Measurements from ENCODE around the gene PTGIS.
"Not testable (repeated sequence)": the region's sequence is repeated elsewhere in the genome, so short reads cannot be mapped to it uniquely, and the experiment has no call there.

Gene PTGIS

DNA sequence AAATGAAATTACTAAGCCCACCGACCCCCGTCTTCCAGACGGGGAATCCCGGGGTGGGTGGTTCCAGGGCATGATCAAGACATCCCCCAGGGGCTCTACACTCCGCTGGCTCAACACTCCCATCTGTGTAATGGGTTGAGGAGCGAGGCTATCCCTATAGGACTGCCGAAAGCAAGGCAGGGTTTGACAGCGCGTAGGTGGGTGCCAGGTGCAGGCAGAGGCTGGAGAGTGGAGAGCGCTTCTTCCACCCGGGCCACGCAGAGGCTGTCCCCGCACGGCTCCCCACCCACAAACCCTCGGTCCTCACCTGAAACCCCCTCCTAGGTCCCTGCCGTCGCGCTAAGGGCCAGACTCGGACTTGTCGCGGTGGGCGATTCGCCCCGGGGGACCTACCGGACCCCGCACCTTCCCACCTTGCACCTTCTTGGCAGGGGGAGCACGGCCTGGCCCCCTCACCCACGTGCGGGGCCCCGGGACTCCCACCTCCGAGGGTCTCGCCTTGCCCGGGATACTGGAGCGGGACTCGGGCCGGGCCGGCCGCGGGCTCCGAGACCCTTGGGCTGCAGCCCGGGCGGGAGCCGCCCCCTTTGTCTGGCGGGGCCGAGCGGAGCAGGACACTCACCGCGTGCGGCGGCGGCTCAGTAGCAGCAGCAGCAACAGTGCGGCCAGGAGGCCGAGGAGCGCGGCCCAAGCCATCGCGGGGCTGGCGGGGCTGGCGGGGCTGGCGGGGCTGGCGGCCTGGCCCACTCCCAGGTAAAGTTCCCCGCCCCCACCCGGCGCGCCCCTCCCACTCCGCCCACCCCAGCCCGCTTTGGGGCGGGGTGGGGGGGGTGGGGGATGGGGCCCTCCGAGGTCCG lies at the start of gene PTGIS:
Gene PTGIS, minus strand, starts transcription at position 717 of the 857 bp plus-strand sequence. Its CDS starts 21 bp downstream, at position 696.
- DNase-seq, result no peak

DNA sequence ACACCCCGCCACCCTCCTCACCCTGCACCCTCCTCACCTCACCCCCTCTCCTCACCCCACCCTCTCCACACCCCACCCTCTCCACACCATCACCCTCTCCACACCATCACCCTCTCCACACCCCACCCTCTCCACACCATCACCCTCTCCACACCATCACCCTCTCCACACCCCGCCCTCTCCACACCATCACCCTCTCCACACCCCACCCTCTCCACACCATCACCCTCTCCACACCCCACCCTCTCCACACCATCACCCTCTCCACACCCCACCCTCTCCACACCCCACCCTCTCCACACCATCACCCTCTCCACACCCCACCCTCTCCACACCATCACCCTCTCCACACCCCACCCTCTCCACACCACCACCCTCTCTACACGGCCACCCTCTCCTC lies 49.5 kb upstream of the PTGIS start:
- not testable (repeated sequence) for DNase-seq

DNA sequence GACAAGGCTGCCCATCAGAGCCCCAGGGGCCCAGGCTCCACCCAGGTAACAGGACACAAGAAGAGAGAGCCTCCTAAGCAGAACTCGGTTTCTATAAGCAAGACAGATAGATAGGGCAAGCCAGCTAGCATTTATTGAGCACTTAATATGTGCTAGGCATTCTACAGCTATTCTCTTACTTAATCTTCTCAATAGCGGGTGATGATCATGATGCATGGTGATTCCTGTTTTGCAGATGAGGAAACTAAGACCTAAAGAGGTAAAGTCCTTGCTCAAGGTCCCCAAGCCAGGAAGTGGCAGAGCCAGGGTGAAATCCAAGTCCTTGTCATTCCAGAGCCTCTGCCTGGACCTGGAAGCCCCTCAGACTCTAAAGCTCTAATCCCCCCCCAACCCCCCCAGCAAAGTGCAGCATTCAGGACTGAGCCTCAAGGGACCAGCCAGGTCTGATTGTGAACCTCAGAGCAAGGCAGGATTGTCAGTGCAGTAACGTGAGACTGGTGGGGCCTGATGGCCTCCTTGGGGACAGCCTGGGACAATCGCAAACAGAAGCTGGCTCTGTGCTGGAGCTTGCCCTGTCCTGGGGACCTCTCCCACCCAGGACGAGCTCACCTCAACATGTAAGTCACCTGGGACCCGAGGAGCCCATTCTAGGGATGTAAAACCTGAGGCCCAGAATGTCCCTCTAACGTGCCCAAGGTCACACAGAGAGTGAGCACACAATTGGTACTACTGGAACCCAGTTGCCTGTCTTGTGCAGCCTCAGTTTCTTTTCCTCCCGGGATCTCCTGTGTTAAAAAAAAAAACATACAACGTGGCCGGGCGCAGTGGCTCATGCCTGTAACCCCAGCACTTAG lies 48.4 kb upstream of the PTGIS start:
- no peak for DNase-seq

DNA sequence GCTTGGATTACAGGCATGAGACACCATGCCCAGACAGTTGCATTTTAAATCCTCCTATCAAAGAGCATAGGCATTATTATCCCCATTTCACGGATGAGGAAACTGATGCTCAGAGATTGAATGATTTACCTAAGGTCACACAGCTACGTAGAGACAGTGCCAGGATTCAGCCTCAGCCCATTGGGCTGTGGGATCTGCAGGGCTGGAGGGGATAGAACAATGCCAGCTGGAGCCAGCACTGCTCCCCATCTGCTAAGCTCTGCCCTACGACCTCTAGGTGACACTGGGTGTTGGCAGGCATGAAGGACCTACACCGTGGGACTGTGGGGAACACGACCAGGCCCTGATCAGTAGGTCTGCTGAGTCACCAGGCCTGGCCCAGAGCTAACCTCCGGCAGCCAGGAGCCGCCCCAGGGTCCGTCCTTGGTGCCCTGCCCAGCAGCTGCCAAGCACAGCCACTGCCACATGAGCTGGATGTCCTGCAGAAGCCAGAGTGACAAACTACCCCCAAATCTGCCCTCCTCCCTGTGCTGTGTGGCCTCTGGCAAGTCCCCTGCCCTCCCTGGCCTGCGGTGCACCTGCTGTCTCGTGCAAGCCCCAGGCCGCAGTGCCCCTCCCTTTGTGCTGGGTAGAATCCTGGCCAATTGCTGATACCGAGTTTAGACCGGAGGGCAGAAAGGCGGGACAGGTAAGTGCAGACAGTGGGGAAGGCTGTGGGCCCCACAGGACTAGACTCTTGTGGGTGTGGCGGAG lies 47.6 kb upstream of the PTGIS start:
- no peak for DNase-seq

DNA sequence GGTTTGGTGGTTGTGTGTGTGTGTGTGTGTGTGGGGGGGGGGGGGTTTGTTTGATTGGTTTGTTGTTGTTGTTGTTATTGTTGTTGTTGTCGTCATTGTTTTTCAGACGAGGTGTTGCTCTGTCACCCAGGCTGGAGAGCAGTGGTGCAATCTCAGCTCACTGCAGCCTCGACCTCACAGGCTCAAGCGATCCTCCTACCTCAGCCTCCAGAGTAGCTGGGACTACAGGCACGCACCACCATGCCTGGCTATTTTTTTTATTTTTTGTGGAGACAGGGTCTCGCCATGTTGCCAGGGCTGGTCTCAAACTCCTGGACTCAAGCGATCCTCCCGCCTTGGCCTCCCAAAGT lies 47.1 kb upstream of the PTGIS start:
- DNase-seq, result not testable (repeated sequence)

DNA sequence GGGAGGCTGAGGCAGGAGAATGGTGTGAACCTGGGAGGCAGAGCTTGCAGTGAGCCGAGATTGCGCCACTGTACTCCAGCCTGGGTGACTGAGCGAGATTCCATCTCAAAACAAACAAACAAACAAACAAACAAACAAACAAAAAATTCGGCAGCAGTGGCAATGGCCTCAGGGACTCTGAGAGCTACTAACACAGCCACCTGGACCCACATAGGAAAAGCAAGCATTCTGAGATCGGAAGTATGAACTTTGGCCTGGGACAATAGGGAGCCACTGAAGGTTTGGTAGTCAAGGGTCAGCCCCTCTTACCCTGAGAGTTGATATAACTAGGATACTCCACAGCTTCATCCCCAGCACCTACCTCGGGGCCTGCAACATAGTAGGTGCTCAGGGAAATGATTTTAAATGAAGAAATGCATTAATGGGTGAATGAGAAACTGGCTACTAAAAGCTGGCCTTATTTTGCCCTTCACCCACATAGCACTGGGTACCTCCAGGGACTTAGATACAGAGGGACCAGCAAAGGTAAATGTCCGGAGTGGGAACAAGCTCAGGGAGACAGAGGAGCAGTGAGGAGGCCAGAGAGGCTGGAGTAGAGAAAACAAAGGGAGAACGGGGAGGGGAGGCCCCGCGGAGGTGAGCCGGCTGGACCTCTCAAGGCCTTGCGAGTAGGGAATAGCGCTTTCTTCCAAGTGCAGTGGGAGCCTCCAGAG lies 46.6 kb upstream of the PTGIS start:
- no peak for DNase-seq

DNA sequence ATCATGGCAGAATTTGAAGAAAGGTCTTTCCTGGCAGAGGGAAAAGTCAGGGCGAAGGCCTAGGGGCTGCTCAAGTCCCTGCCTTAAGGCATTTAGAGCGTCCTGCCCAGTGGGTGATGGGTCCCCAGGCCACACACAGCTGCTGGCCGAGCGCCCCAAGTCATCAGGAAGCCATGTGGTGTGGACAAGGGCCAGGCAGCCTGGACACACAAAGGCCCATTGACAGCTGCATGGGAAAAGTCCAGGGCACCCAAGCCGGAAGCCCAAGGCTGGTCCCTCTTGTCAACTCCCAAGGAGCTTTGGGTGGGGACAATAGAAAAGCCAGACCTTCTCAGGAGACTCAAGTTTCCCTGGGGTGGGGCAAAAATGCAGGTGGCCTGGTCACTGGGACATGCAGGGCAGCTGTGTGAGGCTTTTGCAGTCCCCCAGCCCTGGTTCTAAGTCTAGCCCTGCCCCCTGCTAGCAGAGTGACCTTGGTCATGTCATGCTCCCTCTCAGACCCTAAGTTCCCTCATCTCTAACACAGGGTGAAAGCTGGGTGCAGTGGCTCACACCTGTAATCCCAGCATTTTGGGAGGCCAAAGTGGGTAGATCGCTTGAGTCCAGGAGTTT lies 44.3 kb upstream of the PTGIS start:
- no peak for DNase-seq

DNA sequence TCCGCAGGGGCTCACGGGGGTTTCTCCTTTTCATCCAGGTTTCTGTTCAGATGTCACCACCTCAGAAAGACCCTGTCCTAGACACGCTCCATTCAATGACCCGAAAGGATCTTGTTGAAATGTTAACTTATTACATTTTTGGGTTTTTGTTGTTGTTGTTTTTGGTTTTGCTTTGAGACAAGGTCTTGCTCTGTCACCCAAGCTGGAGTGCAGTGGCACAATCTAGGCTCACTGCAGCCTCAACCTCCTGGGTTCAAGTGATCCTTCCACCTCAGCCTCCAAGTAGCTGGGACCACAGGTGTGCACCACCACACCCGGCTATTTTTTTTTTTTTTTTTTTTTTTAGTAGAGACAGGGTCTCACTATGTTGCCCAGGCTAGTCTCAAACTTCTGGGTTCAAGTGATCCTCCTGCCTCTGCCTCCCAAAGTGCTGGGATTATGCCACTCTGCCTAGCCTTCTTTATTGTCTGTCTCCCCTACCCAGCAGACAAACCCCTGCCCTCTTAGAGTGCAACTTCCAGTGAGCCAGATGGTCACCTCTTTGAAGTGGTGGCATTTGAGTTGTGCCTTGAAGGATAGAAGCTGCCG lies 43.7 kb upstream of the PTGIS start:
- DNase-seq, result not testable (repeated sequence)

DNA sequence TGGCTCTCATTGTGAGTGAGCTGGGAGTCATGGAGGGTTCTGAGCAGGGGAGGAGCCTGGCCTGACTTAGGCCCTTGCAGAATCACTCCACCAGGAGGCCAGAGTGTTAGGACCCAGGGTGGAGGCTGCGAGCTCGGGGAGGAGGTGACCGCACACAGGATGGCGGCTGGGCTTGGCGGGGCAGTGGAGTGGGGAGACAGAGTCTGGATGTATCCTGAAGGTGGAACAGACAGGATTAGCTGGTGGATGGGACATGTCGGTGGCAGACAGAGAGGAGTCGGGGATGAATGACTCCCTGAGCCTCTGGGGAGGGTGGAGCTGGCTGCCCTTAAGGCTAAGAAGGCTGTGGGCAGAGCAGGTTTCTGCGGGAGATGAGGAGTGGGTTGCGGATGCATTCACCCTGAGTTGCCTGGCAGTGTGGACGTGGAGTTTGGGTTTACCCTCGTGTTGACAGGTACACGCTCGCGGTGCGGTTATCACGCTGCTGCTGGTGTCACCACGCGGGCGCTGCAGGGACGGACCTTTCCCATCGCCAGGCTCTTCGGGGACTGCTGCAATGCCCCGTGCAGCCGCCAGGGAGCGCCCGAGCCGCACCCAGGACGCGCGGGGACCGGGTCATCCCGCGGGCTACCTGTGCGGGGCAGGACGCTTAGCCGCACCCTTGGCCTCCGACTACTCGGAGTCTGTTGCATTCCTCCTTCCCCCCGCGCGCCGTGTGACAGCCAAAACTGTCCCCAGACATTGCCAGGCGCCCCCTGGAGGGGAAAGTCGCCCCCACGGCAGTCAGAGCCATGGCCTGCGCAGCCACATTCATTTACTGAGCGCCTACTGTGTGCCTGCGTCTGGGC lies 43.0 kb upstream of the PTGIS start:
- DNase-seq, result peak; percentile 38

DNA sequence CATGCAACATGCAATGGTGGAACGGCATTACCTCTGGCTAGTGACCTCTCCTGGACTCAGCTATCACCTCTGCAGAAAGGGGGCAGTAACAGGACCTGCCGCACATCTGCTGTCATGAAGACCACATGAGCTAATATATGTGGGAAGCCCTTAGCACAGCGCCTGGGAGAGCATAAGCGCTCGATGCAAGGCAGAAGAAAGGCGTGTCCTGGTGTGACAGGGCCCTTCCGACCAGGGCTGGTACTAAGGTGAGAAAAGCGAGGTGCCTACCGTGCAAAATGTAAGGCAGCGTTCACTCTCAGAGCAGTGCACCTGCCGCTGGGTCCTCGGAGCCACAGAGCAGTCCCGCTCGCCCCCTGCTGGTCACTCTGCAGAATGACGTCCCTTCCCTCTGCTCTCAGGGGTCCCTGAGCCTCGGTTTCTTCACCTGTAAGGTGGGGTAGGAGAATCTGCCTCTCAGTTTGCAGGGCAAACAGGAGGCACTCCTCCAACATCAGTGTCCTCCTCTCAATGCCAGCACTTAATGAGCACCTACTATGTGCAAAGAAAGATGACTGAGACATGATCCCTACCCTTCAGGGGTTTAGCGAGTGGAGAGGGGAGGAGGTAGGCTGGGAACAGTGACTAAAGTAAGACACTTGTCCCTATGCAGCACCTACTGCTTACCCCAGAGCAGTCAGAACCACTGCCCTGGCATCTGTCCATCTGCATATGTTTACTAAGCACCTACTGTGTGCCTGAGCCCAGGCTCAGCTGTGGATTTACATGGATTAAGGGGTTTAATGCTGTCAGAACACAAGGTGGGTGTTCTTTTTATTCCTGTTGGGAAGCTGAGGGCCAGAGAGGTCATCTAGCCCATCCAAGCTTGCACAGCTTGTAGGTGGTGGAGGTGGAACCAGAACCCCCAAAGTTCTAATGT lies 41.1 kb upstream of the PTGIS start:
- DNase-seq, result peak; percentile 28

DNA sequence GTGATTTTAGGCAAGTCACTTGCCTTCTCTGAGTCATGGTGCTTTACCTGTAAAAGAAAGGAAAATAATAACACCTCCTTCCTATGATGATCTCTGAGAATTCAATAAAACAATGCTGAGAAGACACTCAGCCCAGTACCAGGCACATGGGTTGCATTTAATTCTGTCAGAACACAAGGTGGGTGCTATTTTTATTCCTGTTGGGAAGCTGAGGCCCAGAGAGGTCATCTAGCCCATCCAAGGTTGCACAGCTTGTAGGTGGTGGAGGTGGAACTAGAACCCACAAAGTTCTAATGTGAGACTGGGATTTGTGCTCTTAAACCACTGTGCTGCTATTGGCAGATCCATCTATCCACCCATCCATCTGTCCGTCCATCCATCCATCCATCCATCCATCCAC lies 39.6 kb upstream of the PTGIS start:
- no peak for DNase-seq

DNA sequence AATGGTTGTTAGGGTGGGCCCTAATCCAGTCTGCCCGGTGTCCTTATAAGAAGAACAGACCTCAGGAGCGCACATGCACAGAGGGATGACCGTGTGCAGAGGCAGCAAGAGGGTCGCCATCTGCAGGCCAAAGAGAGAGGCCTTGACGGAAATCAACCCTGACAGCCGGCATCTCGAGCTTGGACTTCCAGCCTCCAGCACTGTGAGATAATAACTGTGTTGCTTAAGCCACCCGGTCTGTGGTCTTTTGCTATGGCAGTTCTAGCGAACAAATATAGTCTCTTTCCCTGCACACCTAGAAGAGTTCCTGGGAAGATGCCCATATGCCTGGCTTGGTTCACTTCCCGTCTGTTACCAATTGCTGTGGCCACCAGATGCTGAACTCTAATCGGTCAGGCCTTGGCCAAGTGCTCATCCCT lies 35.3 kb upstream of the PTGIS start:
- DNase-seq, result no peak

DNA sequence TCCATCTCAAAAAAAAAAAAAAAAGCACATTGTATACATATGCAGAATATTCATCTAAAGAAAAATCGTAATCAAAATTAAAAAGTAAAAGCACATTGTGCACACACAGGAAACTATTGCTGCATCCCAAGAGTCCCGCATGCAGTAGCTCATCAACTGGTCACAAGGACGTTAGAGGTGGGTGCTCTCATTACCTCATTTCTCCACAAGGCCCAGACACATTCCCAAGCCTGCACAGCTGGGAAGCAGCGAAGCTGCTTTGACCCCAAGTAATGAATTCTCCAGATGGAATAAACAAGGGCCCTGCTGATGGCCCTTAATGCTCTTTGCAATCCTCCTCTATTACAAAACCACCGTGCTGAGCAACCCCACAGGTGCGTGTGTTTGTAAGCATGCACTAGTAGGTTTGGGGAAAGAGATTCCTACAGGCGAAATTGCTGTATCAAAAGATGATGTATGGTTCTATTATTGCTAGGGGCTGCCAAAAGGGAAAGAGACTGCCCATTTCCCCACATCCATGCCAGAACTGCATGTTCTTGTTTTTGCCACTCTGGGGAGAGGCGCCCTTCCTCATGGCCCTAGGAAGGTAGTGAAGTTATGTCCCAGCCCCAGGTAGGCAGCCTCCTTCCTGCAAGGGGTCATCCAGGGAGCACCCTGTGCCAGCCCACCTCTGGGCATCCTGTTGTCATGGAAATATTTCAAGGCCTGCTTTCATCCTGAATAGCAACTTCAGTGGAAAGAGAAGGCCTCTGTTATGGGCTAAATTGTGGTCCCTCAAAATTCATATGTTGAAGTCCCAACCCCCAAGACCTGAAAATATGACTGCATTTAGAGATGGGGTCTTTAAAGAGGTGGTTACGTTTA lies 34.6 kb upstream of the PTGIS start:
- no peak for DNase-seq

DNA sequence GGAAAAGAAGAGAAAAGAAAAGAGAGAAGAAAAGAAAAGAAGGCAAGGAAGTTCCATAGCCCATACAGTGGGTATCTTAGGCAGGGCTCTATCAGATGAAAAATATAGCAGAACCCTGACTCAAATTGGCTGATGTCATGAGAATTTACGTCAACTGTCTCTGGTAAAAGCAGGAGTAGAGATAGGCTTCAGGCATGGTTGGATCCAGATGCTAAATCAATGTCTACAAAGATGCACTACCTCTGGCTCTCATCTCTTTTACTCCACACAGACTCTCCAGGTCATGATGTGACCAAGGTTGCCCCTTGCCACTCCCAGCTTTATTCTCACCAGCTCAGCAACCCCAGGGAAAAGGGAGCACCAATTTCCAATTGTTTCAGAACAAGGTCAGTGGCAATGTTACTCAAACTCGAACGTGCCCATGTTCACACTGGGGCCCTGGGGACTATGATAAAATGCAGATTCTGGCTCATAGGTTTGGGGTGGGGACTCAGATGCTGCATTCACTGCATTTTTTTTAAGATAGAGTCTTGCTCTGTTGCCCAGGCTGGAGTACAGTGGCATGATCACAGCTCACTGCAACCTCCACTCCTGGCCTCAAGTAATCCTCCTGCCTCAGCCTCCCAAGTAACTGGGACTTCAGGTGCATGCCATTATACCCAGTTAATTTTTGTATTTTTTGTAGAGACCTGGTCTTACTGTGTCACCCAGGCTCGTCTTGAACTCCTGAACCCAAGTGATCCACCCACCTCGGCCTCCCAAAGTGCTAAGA lies 33.4 kb upstream of the PTGIS start:
- DNase-seq, result no peak

DNA sequence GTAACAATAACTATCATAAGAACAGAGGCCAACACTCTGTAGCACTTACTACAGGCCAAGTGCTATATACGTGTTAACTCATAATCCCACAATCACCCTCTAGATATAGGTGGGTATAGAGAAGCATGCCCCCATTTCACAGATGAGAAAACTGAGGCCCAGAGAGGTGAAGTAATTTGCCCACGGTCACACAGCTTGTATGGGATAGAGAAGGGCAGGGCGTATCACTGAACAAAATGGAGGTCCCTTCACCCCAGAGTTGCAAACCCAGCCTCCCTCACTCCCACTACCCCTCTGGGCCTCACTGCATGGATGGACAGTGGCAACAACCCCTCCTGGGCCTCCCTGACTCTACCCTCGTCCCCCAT lies 31.8 kb upstream of the PTGIS start:
- no peak for DNase-seq

DNA sequence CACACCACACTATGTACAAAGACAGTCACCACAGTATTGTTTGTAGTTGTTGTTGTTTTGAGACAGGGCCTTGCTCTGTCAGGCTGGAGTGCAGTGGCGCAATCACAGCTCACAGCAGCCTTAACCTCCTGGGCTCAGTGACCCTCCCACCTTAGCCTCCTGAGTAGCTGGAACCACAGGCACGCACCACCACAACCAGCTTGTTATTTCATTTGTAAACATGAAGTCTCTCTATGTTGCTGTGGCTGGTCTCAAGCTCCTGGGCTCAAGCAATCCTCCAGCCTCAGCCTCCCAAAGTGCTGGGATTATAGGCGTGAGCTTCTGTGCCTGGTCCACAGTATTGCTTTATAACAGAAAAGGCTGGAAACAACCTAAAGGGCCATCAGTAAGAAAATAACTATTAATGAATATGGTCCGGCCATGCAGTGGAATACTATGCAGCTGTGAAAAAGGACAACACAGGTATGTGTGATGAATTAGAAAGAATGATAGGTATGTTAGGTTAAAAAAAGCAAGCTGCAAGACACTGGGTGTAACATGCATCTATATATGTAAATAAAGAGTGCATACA lies 30.0 kb upstream of the PTGIS start:
- DNase-seq, result no peak

DNA sequence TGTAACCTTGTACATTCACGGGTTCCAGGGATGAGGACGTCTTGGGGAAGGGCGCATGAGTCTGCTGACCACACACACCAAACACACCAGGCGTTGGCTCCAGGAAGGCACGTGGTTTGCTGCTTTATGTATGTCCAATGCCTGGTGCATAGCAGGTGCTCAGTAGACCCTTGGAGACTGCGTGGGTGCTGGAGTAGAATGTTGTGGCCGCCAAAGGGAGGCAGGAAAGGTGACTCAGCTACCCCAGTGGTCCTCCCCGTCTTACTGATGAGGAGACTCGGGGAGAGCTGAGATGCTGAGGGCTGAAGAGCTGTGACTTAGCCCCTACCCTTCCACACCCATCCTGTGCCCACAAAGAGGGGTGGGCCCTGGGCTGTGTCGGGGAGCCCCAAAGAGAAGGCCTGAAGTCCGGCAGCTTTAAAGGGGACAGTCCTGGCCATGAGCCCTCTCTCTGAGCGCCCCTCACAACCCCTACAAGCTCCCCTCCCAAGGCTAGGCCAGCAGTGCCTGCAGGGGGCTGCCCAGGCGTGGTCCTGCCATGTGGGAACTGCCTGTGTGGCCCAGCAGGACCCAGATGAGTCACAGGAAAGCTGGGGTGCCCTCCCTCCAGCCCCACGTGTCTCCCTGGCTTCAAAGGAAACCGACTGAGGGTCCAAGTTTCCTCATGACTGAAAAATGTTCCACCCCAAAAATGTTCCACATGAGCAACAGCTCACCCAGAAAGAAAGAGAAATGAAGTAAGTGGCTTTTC lies 28.0 kb upstream of the PTGIS start:
- DNase-seq, result peak; percentile 50
